Ascending aorta (tissue), 2 donors: Measurements from ENCODE around the gene CEP63. TPM values are rescaled to one million over a fixed set of nuclear protein-coding genes. Genes with fewer than 3 reads are reported as not detected.
"Not testable (repeated sequence)": the region's sequence is repeated elsewhere in the genome, so short reads cannot be mapped to it uniquely, and the experiment has no call there.

Source experiments
- DNase-seq, 2 donors: peaks; one replicate each; pipeline ENCODE4 v3.0.0-alpha.2; 2019; ENCODE audit warnings: low spot score in 2 of 2
- H3K27ac ChIP-seq, 2 donors: fragments of 200-600 bp; sonication (generic); one replicate each; pipeline ENCODE4 v1.5.1; 2016 to 2017; ENCODE audit warnings: mild to moderate bottlenecking in 1 of 2
- H3K27me3 ChIP-seq: fragments of 200-600 bp; sonication (generic); one replicate; pipeline ENCODE4 v1.5.1; 2017
- H3K36me3 ChIP-seq, 2 donors: fragments of 200-600 bp; sonication (generic); one replicate each; pipeline ENCODE4 v1.5.1; 2016
- H3K4me1 ChIP-seq, 2 donors: fragments of 200-600 bp; sonication (generic); one replicate each; pipeline ENCODE4 v1.5.1; 2016 to 2017; ENCODE audit warnings: mild to moderate bottlenecking in 1 of 2
- H3K4me3 ChIP-seq, 2 donors: fragments of 200-600 bp; sonication (generic); one replicate each; pipeline ENCODE4 v1.5.1; 2016 to 2017; ENCODE audit warnings: mild to moderate bottlenecking in 1 of 2
- H3K9me3 ChIP-seq, 2 donors: fragments of 200-600 bp; sonication (generic); one replicate each; pipeline ENCODE4 v1.5.1; 2016
- CTCF ChIP-seq, 3 experiments: fragments of 200-600 bp in 2 of 3; fragments of 450-650 bp in 1 of 3; sonication (generic) in 2 of 3; IDR thresholded peaks; one replicate each; pipeline ENCODE4 v1.5.1; 2016 to 2019; ENCODE audit warnings: antibody characterized with exemption in 3 of 3, mild to moderate bottlenecking in 1 of 3, moderate library complexity in 1 of 3
- intact Hi-C: fragments of 100-400 bp; cut with DNase I; formaldehyde crosslinking; loops from one replicate; pipeline ENCODE4 v1.15.1; 2023
- total RNA-seq: library from RNA; depleted of rRNA; stranded (reverse); fragments of >200 nt; gene quantifications from one replicate; pipeline ENCODE4 v1.1.0, GENCODE V29; 2016

The CEP63 gene
- total RNA-seq, 1 donor from 2014 or later, result 5.3 TPM

GRCh38 chr3:134535186-134535970 lies 49.5 kb downstream of the CEP63 start:
- Histone ChIP-seq H3K4me1 (no peaks in the 10 kb centered on the region), H3K4me3 (no peak overlapping the region), H3K27ac (no peak overlapping the region), H3K36me3 (peaks cover 14 to 45% of the 10 kb centered on the region in 2 donors), H3K27me3 (no peaks in the 10 kb centered on the region), H3K9me3 (no peaks in the 10 kb centered on the region)
- intact Hi-C loops, result no loop called here
- no peak for DNase-seq
- TF ChIP-seq CTCF (IDR thresholded peaks at IDR 0.05), result no peak

- Histone ChIP-seq H3K27me3 (no peaks in the 10 kb centered on the region), H3K4me3 (no peak overlapping the region), H3K4me1 (no peaks in the 10 kb centered on the region), H3K9me3 (no peaks in the 10 kb centered on the region), H3K36me3 (peaks cover 17 to 49% of the 10 kb centered on the region in 2 donors), H3K27ac (no peak overlapping the region)
- intact Hi-C loops, result no loop called here
- TF ChIP-seq CTCF (IDR thresholded peaks at IDR 0.05), result no peak
- DNase-seq, result no peak
Measured at GRCh38 chr3:134536781-134537180, 50.9 kb downstream of the CEP63 start.

- Histone ChIP-seq H3K36me3 (peaks cover 17 to 40% of the 10 kb centered on the region in 2 donors), H3K27ac (no peak overlapping the region), H3K9me3 (no peaks in the 10 kb centered on the region), H3K27me3 (no peaks in the 10 kb centered on the region), H3K4me1 (no peaks in the 10 kb centered on the region), H3K4me3 (no peak overlapping the region)
- intact Hi-C loops, result no loop called here
- TF ChIP-seq CTCF (IDR thresholded peaks at IDR 0.05), result no peak
- DNase-seq, result no peak
Measured at GRCh38 chr3:134542287-134542958, 56.6 kb downstream of the CEP63 start.

GRCh38 chr3:134543113-134543512 lies 57.3 kb downstream of the CEP63 start:
- no peak for TF ChIP-seq CTCF (IDR thresholded peaks at IDR 0.05)
- DNase-seq, result no peak
- intact Hi-C loops, result no loop called here
- Histone ChIP-seq H3K27me3 (no peaks in the 10 kb centered on the region), H3K36me3 (peaks cover 21 to 40% of the 10 kb centered on the region in 2 donors), H3K9me3 (no peaks in the 10 kb centered on the region), H3K4me3 (no peak overlapping the region), H3K27ac (no peak overlapping the region), H3K4me1 (no peaks in the 10 kb centered on the region)

- no peak for DNase-seq
- H3K4me1 ChIP-seq, result no peaks in the 10 kb centered on the region
- no peak overlapping the region for H3K27ac ChIP-seq
- no peak overlapping the region for H3K4me3 ChIP-seq
- H3K36me3 ChIP-seq, result peaks cover 21 to 42% of the 10 kb centered on the region in 2 donors
- H3K9me3 ChIP-seq, result no peaks in the 10 kb centered on the region
- intact Hi-C loops, result no loop called here
- TF ChIP-seq CTCF (IDR thresholded peaks at IDR 0.05), result no peak
- H3K27me3 ChIP-seq, result no peaks in the 10 kb centered on the region
Measured at GRCh38 chr3:134544316-134544715, 58.5 kb downstream of the CEP63 start.

GRCh38 chr3:134544783-134545182 lies 58.9 kb downstream of the CEP63 start:
- H3K4me3 ChIP-seq, H3K27ac ChIP-seq, H3K27me3 ChIP-seq, DNase-seq, intact Hi-C loops, H3K4me1 ChIP-seq, H3K9me3 ChIP-seq: not testable (repeated sequence)
- peaks cover 21 to 46% of the 10 kb centered on the region in 2 donors for H3K36me3 ChIP-seq
